ENCODE measurements around the gene MED27.

Gene MED27

GRCh38 chr9:131982671-131983239 lies 96.9 kb downstream of the MED27 start:
- ATAC-seq (ENCODE audit: insufficient read depth, low read depth) (no peak), DNase-seq (no peak)
- H3K4me2 ChIP-seq (ENCODE audit: insufficient read depth, low read length) = no peak overlapping the region
- H3K27ac ChIP-seq (ENCODE audit: low read length) = no peak overlapping the region
- no peaks in the 10 kb centered on the region for H3K4me1 ChIP-seq (ENCODE audit: insufficient read depth, low read length)
- H4K20me1 ChIP-seq (ENCODE audit: insufficient read depth, low read length) = peaks cover 5% of the 10 kb centered on the region; the same call in 1 of the 2 replicates
- no peaks in the 10 kb centered on the region for H3K27me3 ChIP-seq (ENCODE audit: insufficient read depth, low read length, poor library complexity)
- H3K36me3 ChIP-seq (ENCODE audit: insufficient read depth, low read length) = no peaks in the 10 kb centered on the region
- TF ChIP-seq, protein P1, sequence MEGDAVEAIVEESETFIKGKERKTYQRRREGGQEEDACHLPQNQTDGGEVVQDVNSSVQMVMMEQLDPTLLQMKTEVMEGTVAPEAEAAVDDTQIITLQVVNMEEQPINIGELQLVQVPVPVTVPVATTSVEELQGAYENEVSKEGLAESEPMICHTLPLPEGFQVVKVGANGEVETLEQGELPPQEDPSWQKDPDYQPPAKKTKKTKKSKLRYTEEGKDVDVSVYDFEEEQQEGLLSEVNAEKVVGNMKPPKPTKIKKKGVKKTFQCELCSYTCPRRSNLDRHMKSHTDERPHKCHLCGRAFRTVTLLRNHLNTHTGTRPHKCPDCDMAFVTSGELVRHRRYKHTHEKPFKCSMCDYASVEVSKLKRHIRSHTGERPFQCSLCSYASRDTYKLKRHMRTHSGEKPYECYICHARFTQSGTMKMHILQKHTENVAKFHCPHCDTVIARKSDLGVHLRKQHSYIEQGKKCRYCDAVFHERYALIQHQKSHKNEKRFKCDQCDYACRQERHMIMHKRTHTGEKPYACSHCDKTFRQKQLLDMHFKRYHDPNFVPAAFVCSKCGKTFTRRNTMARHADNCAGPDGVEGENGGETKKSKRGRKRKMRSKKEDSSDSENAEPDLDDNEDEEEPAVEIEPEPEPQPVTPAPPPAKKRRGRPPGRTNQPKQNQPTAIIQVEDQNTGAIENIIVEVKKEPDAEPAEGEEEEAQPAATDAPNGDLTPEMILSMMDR (IDR thresholded peaks at IDR 0.05; ENCODE audit: borderline replicate concordance, extremely low read depth, low read length, poor library complexity, severe bottlenecking) = no peak
- TF ChIP-seq EZH2 (IDR thresholded peaks at IDR 0.05; ENCODE audit: borderline replicate concordance, low read depth, low read length, severe bottlenecking) = no peak
- H3K4me3 ChIP-seq (ENCODE audit: low read depth in 1 of 2, low read length in 2 of 2) = no peak overlapping the region
- no peak overlapping the region for H2AFZ ChIP-seq (ENCODE audit: low read depth, low read length)
- H3K79me2 ChIP-seq (ENCODE audit: insufficient read depth, low read length) = no peaks in the 10 kb centered on the region
- no peak overlapping the region for H3K9ac ChIP-seq (ENCODE audit: low read depth, low read length)
- no peaks in the 10 kb centered on the region for H3K9me3 ChIP-seq (ENCODE audit: insufficient read depth, low read length, severe bottlenecking)

DNA sequence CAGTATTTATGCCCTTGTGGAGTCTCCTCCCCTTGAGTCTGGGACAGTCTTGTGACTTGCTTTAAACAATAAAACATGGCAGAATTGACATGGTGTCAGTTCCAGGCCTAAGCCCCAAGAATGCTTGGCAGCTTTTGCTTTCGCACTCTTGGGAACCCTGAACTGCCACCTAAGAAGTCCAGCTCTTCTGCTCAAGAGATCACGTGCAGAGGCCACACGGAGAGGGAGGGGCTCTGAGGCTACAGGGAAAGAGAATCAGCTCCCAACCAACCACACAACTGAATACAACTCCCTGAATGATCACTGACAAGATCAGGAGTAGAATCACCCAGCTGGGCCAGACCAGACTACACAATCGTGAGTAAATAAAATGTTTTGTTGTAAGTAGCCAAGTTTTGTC lies 97.6 kb downstream of the MED27 start:
- H3K9ac ChIP-seq (ENCODE audit: low read depth, low read length) = no peak overlapping the region
- ATAC-seq (ENCODE audit: insufficient read depth, low read depth) (no peak), DNase-seq (no peak)
- H3K79me2 ChIP-seq (ENCODE audit: insufficient read depth, low read length) = no peaks in the 10 kb centered on the region
- no peak overlapping the region for H3K4me3 ChIP-seq (ENCODE audit: low read depth in 1 of 2, low read length in 2 of 2)
- no peak overlapping the region for H3K4me2 ChIP-seq (ENCODE audit: insufficient read depth, low read length)
- H4K20me1 ChIP-seq (ENCODE audit: insufficient read depth, low read length) = peaks cover 5% of the 10 kb centered on the region; the same call in 1 of the 2 replicates
- no peaks in the 10 kb centered on the region for H3K36me3 ChIP-seq (ENCODE audit: insufficient read depth, low read length)
- TF ChIP-seq, protein P1 (IDR thresholded peaks at IDR 0.05; ENCODE audit: borderline replicate concordance, extremely low read depth, low read length, poor library complexity, severe bottlenecking) = no peak
- TF ChIP-seq EZH2 (IDR thresholded peaks at IDR 0.05; ENCODE audit: borderline replicate concordance, low read depth, low read length, severe bottlenecking) = no peak
- no peak overlapping the region for H2AFZ ChIP-seq (ENCODE audit: low read depth, low read length)
- no peaks in the 10 kb centered on the region for H3K9me3 ChIP-seq (ENCODE audit: insufficient read depth, low read length, severe bottlenecking)
- no peak overlapping the region for H3K27ac ChIP-seq (ENCODE audit: low read length)
- H3K4me1 ChIP-seq (ENCODE audit: insufficient read depth, low read length) = no peaks in the 10 kb centered on the region
- no peaks in the 10 kb centered on the region for H3K27me3 ChIP-seq (ENCODE audit: insufficient read depth, low read length, poor library complexity)

DNA sequence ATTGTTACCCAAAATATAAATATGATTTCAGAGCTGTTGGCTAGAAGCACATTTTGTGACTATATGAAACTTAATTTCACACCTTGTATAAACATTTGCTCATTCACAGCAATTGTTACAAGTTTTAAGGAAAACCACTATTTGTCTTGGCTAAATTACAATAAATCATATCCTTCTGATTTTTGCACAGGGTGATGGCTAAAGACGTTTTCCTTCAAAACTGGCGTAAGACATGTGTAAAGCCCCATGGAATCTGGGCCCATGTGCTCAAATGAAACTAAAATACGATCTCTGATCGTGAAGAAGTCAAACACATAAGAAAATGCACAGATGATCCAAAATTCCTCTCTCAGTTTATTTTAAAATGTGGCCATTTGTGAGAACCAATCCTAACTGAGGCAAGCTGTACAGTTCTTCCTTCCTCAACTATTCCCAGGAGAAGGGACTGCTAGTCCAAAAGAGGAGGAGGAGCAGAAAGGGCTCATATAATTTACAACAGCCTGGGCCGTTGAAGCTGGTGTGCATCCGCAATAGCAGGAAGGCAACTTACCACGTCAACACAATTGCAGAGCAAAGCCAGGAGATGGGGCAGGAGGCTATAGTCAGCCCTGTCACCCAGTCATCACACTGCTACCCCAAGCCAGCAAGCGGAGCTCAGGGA lies 98.4 kb downstream of the MED27 start:
- H3K4me1 ChIP-seq (ENCODE audit: insufficient read depth, low read length) = no peaks in the 10 kb centered on the region
- H3K4me3 ChIP-seq (ENCODE audit: low read depth in 1 of 2, low read length in 2 of 2) = no peak overlapping the region

More for the DNA sequence above, 98.4 kb downstream of the MED27 start:
- no peaks in the 10 kb centered on the region for H3K27me3 ChIP-seq (ENCODE audit: insufficient read depth, low read length, poor library complexity)
- ATAC-seq (ENCODE audit: insufficient read depth, low read depth) (no peak), DNase-seq (no peak)
- no peaks in the 10 kb centered on the region for H3K36me3 ChIP-seq (ENCODE audit: insufficient read depth, low read length)
- H3K4me2 ChIP-seq (ENCODE audit: insufficient read depth, low read length) = no peak overlapping the region
- TF ChIP-seq EZH2 (IDR thresholded peaks at IDR 0.05; ENCODE audit: borderline replicate concordance, low read depth, low read length, severe bottlenecking) = no peak
- TF ChIP-seq, protein P1 (IDR thresholded peaks at IDR 0.05; ENCODE audit: borderline replicate concordance, extremely low read depth, low read length, poor library complexity, severe bottlenecking) = no peak
- H3K27ac ChIP-seq (ENCODE audit: low read length) = no peak overlapping the region
- no peak overlapping the region for H3K9ac ChIP-seq (ENCODE audit: low read depth, low read length)
- no peaks in the 10 kb centered on the region for H3K9me3 ChIP-seq (ENCODE audit: insufficient read depth, low read length, severe bottlenecking)
- H2AFZ ChIP-seq (ENCODE audit: low read depth, low read length) = no peak overlapping the region
- H3K79me2 ChIP-seq (ENCODE audit: insufficient read depth, low read length) = no peaks in the 10 kb centered on the region
- peaks cover 5% of the 10 kb centered on the region; the same call in 1 of the 2 replicates for H4K20me1 ChIP-seq (ENCODE audit: insufficient read depth, low read length)

Data from DND-41 (cell line).